Activated B cell treated with CpG ODN at 0.5 μM for 24 hours (primary cell): ENCODE measurements around the gene FKRP. TPM values are rescaled to one million over a fixed set of nuclear protein-coding genes. Genes with fewer than 3 reads are reported as not detected.

ENCODE experiments used
- ATAC-seq: fragments of 200-7000 bp; cut with Tn5 transposase; one replicate; pipeline ENCODE4 v1.10.0; 2021; ENCODE audit warnings: low read depth, mild to moderate bottlenecking, moderate library complexity
- CTCF ChIA-PET: fragments of 350-600 bp; sonication (Branson Sonifier 250); formaldehyde crosslinking; loops from one replicate; lab custom pipeline; 2021; ENCODE audit warnings: antibody characterized with exemption; lab: Charles Lee
- POLR2A ChIA-PET: fragments of 350-600 bp; sonication (Branson Sonifier 250); formaldehyde crosslinking; loops from one replicate; lab custom pipeline; 2021; ENCODE audit warnings: antibody characterized with exemption; lab: Charles Lee
- DNase-seq: peaks from one replicate; pipeline ENCODE4 v3.0.0; 2022
- H3K27ac Mint-ChIP-seq: one replicate; pipeline ENCODE4 v1.8.0; 2020; ENCODE audit warnings: mixed read lengths
- H3K27me3 Mint-ChIP-seq: one replicate; pipeline ENCODE4 v1.8.0; 2021; ENCODE audit warnings: mixed read lengths
- H3K36me3 Mint-ChIP-seq: one replicate; pipeline ENCODE4 v1.8.0; 2021; ENCODE audit warnings: low read depth, mixed read lengths
- H3K4me1 Mint-ChIP-seq: one replicate; pipeline ENCODE4 v1.8.0; 2021; ENCODE audit warnings: mixed read lengths
- H3K4me3 Mint-ChIP-seq: one replicate; pipeline ENCODE4 v1.8.0; 2020; ENCODE audit warnings: mild to moderate bottlenecking, mixed read lengths
- H3K9me3 Mint-ChIP-seq: one replicate; pipeline ENCODE4 v1.8.0; 2020; ENCODE audit warnings: mixed read lengths
- intact Hi-C: fragments of 100-400 bp; cut with micrococcal nuclease; formaldehyde crosslinking; loops from one replicate; pipeline ENCODE4 v1.15.1; 2024
- total RNA-seq: library from RNA; stranded (reverse); gene quantifications from 2 replicates; pipeline ENCODE4 v1.2.3, GENCODE V29; 2022
- TF ChIP-seq, protein P1 (sequence below): fragments of 200-600 bp; IDR thresholded peaks from one replicate; pipeline ENCODE4 v1.8.0; 2022; ENCODE audit warnings: antibody characterized with exemption, mild to moderate bottlenecking

FKRP gene
- total RNA-seq, 1 donor from 2014 or later = 35.8 TPM

DNA sequence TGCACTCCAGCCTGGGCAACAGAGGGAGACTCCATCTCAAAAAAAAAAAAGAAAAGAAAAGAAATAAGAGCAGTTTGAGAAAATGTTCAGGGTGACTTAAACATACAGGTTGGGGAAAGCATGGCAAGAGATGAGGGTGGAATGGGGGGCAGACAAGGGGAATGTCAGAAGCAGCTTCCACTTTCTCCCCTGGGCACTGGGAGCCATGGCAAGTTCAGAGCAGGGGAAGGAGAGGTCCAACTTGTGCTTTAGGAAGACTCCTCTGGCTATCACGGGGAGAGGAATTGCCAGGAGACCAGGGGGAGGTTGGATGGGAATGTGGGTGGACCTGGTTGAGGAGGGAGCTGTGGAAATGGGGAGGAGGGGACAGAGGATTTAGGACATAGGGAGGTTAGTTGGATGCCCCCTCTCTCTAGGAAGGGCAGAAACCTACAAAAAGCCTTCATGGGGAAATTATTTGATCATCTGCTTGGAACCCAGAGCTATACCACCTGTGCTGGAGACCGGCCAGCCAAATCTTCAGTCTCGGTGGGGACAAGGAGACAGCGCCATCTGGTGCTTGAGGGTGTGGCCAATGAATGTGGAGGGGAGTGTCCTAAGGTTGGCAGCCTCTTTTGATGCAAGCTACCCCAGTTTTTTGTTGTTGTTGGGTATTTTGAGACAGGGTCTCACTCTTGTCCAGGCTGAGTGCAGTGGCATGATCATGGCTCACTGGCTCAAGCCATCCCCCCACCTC is 7.7 kb downstream of the FKRP start:
- Mint-ChIP-seq H3K27ac (no peak overlapping the region), H3K4me1 (peaks cover 24% of the 10 kb centered on the region), H3K9me3 (no peaks in the 10 kb centered on the region), H3K36me3 (peaks cover 35% of the 10 kb centered on the region), H3K27me3 (no peaks in the 10 kb centered on the region), H3K4me3 (no peak overlapping the region)
- DNase-seq = peak; percentile 48
- intact Hi-C loops = loop anchor here (1.0 kb wide), 1 partner anchor 224 kb away; no protein-coding TSS in a partner anchor
- peak; percentile 87 for ATAC-seq
- CTCF ChIA-PET = interaction anchor here (0.6 to 6.1 kb wide), 21 partner anchors 9 to 227 kb away, joined by 3 to 120 read pairs (median 4); partner anchors contain the start of gene AP2S1
- POLR2A ChIA-PET = interaction anchor here (0.6 to 1.6 kb wide), 10 partner anchors 8 to 283 kb away, joined by 3 to 4 read pairs (median 3); no protein-coding TSS in a partner anchor
- TF ChIP-seq, protein P1, sequence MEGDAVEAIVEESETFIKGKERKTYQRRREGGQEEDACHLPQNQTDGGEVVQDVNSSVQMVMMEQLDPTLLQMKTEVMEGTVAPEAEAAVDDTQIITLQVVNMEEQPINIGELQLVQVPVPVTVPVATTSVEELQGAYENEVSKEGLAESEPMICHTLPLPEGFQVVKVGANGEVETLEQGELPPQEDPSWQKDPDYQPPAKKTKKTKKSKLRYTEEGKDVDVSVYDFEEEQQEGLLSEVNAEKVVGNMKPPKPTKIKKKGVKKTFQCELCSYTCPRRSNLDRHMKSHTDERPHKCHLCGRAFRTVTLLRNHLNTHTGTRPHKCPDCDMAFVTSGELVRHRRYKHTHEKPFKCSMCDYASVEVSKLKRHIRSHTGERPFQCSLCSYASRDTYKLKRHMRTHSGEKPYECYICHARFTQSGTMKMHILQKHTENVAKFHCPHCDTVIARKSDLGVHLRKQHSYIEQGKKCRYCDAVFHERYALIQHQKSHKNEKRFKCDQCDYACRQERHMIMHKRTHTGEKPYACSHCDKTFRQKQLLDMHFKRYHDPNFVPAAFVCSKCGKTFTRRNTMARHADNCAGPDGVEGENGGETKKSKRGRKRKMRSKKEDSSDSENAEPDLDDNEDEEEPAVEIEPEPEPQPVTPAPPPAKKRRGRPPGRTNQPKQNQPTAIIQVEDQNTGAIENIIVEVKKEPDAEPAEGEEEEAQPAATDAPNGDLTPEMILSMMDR = no peak

DNA sequence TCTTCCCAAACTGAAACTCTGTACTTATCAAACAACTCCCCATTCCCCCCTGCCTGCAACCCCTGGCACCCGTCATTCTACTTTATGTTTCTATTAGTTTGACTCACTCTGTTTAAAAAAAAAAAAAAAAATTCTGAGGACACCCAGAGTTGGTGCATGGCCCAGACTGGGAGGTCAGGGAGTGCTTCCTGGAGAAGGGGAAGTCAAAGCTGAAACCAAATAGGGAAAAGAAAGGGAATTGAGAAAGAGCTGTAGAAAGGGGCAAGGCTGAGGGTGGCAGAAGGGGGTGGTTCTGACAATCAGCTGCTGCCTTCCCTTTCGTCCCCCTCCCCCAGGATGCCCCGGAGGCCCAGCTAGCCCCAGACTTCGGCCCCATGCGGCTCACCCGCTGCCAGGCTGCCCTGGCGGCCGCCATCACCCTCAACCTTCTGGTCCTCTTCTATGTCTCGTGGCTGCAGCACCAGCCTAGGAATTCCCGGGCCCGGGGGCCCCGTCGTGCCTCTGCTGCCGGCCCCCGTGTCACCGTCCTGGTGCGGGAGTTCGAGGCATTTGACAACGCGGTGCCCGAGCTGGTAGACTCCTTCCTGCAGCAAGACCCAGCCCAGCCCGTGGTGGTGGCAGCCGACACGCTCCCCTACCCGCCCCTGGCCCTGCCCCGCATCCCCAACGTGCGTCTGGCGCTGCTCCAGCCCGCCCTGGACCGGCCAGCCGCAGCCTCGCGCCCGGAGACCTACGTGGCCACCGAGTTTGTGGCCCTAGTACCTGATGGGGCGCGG is 9.4 kb downstream of the FKRP start:
- H3K27ac Mint-ChIP-seq = no peak overlapping the region
- intact Hi-C loops = loop anchor here (5.0 kb wide), 1 partner anchor 237 kb away; no protein-coding TSS in a partner anchor
- CTCF ChIA-PET = interaction anchor here (1.8 to 6.1 kb wide), 2 partner anchors 29 to 86 kb away, joined by 10 to 120 read pairs; no protein-coding TSS in a partner anchor
- H3K4me1 Mint-ChIP-seq = peaks cover 19% of the 10 kb centered on the region
- H3K4me3 Mint-ChIP-seq = no peak overlapping the region
- no peak for ATAC-seq
- no peaks in the 10 kb centered on the region for H3K9me3 Mint-ChIP-seq
- TF ChIP-seq, protein P1 = no peak
- no peak for DNase-seq
- peaks cover 30% of the 10 kb centered on the region for H3K36me3 Mint-ChIP-seq
- POLR2A ChIA-PET = interaction anchor here (0.7 to 0.8 kb wide), 2 partner anchors 9 to 32 kb away, joined by 3 read pairs; partner anchors contain the start of gene FKRP
- no peaks in the 10 kb centered on the region for H3K27me3 Mint-ChIP-seq

DNA sequence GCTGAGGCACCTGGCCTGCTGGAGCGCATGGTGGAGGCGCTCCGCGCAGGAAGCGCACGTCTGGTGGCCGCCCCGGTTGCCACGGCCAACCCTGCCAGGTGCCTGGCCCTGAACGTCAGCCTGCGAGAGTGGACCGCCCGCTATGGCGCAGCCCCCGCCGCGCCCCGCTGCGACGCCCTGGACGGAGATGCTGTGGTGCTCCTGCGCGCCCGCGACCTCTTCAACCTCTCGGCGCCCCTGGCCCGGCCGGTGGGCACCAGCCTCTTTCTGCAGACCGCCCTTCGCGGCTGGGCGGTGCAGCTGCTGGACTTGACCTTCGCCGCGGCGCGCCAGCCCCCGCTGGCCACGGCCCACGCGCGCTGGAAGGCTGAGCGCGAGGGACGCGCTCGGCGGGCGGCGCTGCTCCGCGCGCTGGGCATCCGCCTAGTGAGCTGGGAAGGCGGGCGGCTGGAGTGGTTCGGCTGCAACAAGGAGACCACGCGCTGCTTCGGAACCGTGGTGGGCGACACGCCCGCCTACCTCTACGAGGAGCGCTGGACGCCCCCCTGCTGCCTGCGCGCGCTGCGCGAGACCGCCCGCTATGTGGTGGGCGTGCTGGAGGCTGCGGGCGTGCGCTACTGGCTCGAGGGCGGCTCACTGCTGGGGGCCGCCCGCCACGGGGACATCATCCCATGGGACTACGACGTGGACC is 10.1 kb downstream of the FKRP start:
- no peak overlapping the region for H3K27ac Mint-ChIP-seq
- H3K27me3 Mint-ChIP-seq = no peaks in the 10 kb centered on the region
- H3K36me3 Mint-ChIP-seq = peaks cover 24% of the 10 kb centered on the region
- ChIA-PET POLR2A (interaction anchor here (0.8 kb wide), 1 partner anchor 32 kb away, joined by 3 read pairs; no protein-coding TSS in a partner anchor), CTCF (interaction anchor here (1.3 to 6.1 kb wide), 3 partner anchors 10 to 85 kb away, joined by 4 to 120 read pairs (median 15); no protein-coding TSS in a partner anchor)
- intact Hi-C loops = loop anchor here (2.0 to 5.0 kb wide), 2 partner anchors 236 to 277 kb away; no protein-coding TSS in a partner anchor
- TF ChIP-seq, protein P1 = no peak
- no peak overlapping the region for H3K4me3 Mint-ChIP-seq
- DNase-seq (no peak), ATAC-seq (no peak)
- H3K4me1 Mint-ChIP-seq = peaks cover 11% of the 10 kb centered on the region
- H3K9me3 Mint-ChIP-seq = no peaks in the 10 kb centered on the region

DNA sequence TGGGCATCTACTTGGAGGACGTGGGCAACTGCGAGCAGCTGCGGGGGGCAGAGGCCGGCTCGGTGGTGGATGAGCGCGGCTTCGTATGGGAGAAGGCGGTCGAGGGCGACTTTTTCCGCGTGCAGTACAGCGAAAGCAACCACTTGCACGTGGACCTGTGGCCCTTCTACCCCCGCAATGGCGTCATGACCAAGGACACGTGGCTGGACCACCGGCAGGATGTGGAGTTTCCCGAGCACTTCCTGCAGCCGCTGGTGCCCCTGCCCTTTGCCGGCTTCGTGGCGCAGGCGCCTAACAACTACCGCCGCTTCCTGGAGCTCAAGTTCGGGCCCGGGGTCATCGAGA is 10.7 kb downstream of the FKRP start:
- H3K36me3 Mint-ChIP-seq = peaks cover 23% of the 10 kb centered on the region
- ATAC-seq (no peak), DNase-seq (no peak)
- intact Hi-C loops = loop anchor here (2.0 to 5.0 kb wide), 2 partner anchors 236 to 276 kb away; no protein-coding TSS in a partner anchor
- ChIA-PET CTCF (interaction anchor here (1.3 to 6.1 kb wide), 3 partner anchors 10 to 85 kb away, joined by 4 to 120 read pairs (median 15); no protein-coding TSS in a partner anchor), POLR2A (no interaction called here)
- no peak overlapping the region for H3K4me3 Mint-ChIP-seq
- H3K27ac Mint-ChIP-seq = no peak overlapping the region
- H3K27me3 Mint-ChIP-seq = no peaks in the 10 kb centered on the region
- H3K9me3 Mint-ChIP-seq = no peaks in the 10 kb centered on the region
- TF ChIP-seq, protein P1 = no peak
- H3K4me1 Mint-ChIP-seq = peaks cover 9% of the 10 kb centered on the region
